K562 (cell line): Measurements from ENCODE around the gene SLC27A2. TPM values are rescaled to one million over a fixed set of nuclear protein-coding genes. Genes with fewer than 3 reads are reported as not detected.
A peak's percentile ranks its signal among the peaks of the same experiment; 100 is the strongest.

Source experiments
- CAMTA2 ChIP-seq: fragments of 250-450 bp; sonication (Bioruptor Pico); conservative IDR thresholded peaks from 2 replicates; pipeline ENCODE4 v1.5.1; 2022
- EGR1 ChIP-seq: fragments of 450-650 bp; conservative IDR thresholded peaks from 2 replicates; pipeline ENCODE4 v1.6.1; 2017; ENCODE audit warnings: mild to moderate bottlenecking
- HMGXB4 ChIP-seq: sonication (generic); formaldehyde crosslinking; IDR thresholded peaks from 2 replicates; pipeline ENCODE4 v1.8.1; 2023; ENCODE audit warnings: mild to moderate bottlenecking, missing genetic modification reagents
- NR2C1 ChIP-seq, 2 experiments: fragments of 450-650 bp; IDR thresholded peaks; 2 replicates each; pipeline ENCODE4 v1.6.1; 2017; ENCODE audit warnings: mild to moderate bottlenecking in 2 of 2, antibody characterized with exemption in 1 of 2, inconsistent platforms in 1 of 2, missing compliant biosample characterization in 1 of 2, missing genetic modification characterization in 1 of 2
- RNF2 ChIP-seq: sonication (generic); IDR thresholded peaks from 2 replicates; pipeline ENCODE4 v1.6.1; 2016
- ZNF395 ChIP-seq: fragments of 200-800 bp; sonication (Bioruptor generic); IDR thresholded peaks from 2 replicates; pipeline ENCODE4 v1.6.1; 2017; ENCODE audit warnings: missing genetic modification characterization, missing compliant biosample characterization
- polyA plus RNA-seq, 8 experiments: library from polyadenylated mRNA; depleted of rRNA in 4 of 8; stranded (reverse) in 5 of 8; unstranded in 3 of 8; fragments of >200 nt; fragmentation: Nextera tagmentation in 2 of 8; fragmentation: Illumina TruSeq in 1 of 8; extraction: Ambion mirVana in 2 of 8; extraction: Trizol in 1 of 8; gene quantifications; 2 replicates each; pipeline versions ENCODE4 v1.2.1 to v1.2.3, GENCODE V29; 2011 to 2014; ENCODE audit warnings: inconsistent platforms in 1 of 8, missing spikeins in 1 of 8
- total RNA-seq, 7 experiments: library from RNA; depleted of rRNA in 6 of 7; stranded (reverse); fragments of >200 nt in 6 of 7; fragmentation: Illumina TruSeq in 2 of 7; extraction: Trizol in 2 of 7; gene quantifications; 2 replicates each; pipeline versions ENCODE4 v1.2.1 to v1.2.3, GENCODE V29; 2011 to 2021; ENCODE audit warnings: low replicate concordance in 1 of 7
- TF ChIP-seq, protein P1 (sequence below): fragments of 200-600 bp; sonication (generic); IDR thresholded peaks from one replicate; pipeline ENCODE4 v1.6.1; 2012; ENCODE audit warnings: mild to moderate bottlenecking, low read depth, low read length, inconsistent platforms
- TF ChIP-seq, protein P2 (sequence below): fragments of 450-650 bp; IDR thresholded peaks from one replicate; pipeline ENCODE4 v1.6.1; 2018; ENCODE audit warnings: mild to moderate bottlenecking, moderate library complexity; ENCODE audit not compliant: partially characterized antibody
- TF ChIP-seq, protein P3 (sequence below): IDR thresholded peaks from 2 replicates; pipeline ENCODE4 v1.6.1; 2014; ENCODE audit warnings: antibody characterized with exemption

The SLC27A2 gene
- total and polyA plus RNA-seq, 9 of the 15 experiments (the other 6 are each of a cell fraction or from before 2014, with no cell fraction given): 4.9 to 38.0 (median 22.7) TPM

DNA sequence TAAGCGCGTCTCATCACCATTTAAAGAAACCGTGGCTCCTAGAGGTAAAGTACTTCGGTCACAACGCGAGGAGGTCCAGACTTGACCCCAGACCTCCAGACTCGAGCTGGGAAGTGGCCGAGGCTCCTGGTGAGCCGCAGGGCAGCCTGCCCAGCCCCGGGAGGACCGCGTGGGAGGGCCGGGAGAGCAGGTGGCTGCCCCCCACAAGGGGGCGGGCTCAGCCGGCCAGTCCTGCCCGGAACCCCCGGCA is at the start of gene SLC27A2 (continued):
- TF ChIP-seq, protein P1, sequence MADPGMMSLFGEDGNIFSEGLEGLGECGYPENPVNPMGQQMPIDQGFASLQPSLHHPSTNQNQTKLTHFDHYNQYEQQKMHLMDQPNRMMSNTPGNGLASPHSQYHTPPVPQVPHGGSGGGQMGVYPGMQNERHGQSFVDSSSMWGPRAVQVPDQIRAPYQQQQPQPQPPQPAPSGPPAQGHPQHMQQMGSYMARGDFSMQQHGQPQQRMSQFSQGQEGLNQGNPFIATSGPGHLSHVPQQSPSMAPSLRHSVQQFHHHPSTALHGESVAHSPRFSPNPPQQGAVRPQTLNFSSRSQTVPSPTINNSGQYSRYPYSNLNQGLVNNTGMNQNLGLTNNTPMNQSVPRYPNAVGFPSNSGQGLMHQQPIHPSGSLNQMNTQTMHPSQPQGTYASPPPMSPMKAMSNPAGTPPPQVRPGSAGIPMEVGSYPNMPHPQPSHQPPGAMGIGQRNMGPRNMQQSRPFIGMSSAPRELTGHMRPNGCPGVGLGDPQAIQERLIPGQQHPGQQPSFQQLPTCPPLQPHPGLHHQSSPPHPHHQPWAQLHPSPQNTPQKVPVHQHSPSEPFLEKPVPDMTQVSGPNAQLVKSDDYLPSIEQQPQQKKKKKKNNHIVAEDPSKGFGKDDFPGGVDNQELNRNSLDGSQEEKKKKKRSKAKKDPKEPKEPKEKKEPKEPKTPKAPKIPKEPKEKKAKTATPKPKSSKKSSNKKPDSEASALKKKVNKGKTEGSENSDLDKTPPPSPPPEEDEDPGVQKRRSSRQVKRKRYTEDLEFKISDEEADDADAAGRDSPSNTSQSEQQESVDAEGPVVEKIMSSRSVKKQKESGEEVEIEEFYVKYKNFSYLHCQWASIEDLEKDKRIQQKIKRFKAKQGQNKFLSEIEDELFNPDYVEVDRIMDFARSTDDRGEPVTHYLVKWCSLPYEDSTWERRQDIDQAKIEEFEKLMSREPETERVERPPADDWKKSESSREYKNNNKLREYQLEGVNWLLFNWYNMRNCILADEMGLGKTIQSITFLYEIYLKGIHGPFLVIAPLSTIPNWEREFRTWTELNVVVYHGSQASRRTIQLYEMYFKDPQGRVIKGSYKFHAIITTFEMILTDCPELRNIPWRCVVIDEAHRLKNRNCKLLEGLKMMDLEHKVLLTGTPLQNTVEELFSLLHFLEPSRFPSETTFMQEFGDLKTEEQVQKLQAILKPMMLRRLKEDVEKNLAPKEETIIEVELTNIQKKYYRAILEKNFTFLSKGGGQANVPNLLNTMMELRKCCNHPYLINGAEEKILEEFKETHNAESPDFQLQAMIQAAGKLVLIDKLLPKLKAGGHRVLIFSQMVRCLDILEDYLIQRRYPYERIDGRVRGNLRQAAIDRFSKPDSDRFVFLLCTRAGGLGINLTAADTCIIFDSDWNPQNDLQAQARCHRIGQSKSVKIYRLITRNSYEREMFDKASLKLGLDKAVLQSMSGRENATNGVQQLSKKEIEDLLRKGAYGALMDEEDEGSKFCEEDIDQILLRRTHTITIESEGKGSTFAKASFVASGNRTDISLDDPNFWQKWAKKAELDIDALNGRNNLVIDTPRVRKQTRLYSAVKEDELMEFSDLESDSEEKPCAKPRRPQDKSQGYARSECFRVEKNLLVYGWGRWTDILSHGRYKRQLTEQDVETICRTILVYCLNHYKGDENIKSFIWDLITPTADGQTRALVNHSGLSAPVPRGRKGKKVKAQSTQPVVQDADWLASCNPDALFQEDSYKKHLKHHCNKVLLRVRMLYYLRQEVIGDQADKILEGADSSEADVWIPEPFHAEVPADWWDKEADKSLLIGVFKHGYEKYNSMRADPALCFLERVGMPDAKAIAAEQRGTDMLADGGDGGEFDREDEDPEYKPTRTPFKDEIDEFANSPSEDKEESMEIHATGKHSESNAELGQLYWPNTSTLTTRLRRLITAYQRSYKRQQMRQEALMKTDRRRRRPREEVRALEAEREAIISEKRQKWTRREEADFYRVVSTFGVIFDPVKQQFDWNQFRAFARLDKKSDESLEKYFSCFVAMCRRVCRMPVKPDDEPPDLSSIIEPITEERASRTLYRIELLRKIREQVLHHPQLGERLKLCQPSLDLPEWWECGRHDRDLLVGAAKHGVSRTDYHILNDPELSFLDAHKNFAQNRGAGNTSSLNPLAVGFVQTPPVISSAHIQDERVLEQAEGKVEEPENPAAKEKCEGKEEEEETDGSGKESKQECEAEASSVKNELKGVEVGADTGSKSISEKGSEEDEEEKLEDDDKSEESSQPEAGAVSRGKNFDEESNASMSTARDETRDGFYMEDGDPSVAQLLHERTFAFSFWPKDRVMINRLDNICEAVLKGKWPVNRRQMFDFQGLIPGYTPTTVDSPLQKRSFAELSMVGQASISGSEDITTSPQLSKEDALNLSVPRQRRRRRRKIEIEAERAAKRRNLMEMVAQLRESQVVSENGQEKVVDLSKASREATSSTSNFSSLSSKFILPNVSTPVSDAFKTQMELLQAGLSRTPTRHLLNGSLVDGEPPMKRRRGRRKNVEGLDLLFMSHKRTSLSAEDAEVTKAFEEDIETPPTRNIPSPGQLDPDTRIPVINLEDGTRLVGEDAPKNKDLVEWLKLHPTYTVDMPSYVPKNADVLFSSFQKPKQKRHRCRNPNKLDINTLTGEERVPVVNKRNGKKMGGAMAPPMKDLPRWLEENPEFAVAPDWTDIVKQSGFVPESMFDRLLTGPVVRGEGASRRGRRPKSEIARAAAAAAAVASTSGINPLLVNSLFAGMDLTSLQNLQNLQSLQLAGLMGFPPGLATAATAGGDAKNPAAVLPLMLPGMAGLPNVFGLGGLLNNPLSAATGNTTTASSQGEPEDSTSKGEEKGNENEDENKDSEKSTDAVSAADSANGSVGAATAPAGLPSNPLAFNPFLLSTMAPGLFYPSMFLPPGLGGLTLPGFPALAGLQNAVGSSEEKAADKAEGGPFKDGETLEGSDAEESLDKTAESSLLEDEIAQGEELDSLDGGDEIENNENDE: no peak
- no peak for TF ChIP-seq CAMTA2 (CRISPR knock-in tag)
- no peak for TF ChIP-seq NR2C1 (IDR thresholded peaks at IDR 0.05)
- TF ChIP-seq NR2C1 (tag; IDR thresholded peaks at IDR 0.05): no peak
- TF ChIP-seq HMGXB4 (CRISPR knock-in tag): 0 out of 2 replicates have a peak, but pooled peaks have one; percentile 60
- TF ChIP-seq EGR1: peak; percentile 86
- TF ChIP-seq RNF2: no peak; the same call in 1 of the 2 replicates
- TF ChIP-seq, protein P2, sequence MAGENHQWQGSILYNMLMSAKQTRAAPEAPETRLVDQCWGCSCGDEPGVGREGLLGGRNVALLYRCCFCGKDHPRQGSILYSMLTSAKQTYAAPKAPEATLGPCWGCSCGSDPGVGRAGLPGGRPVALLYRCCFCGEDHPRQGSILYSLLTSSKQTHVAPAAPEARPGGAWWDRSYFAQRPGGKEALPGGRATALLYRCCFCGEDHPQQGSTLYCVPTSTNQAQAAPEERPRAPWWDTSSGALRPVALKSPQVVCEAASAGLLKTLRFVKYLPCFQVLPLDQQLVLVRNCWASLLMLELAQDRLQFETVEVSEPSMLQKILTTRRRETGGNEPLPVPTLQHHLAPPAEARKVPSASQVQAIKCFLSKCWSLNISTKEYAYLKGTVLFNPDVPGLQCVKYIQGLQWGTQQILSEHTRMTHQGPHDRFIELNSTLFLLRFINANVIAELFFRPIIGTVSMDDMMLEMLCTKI: no peak
- TF ChIP-seq ZNF395 (CRISPR knock-in tag): no peak
- TF ChIP-seq, protein P3, sequence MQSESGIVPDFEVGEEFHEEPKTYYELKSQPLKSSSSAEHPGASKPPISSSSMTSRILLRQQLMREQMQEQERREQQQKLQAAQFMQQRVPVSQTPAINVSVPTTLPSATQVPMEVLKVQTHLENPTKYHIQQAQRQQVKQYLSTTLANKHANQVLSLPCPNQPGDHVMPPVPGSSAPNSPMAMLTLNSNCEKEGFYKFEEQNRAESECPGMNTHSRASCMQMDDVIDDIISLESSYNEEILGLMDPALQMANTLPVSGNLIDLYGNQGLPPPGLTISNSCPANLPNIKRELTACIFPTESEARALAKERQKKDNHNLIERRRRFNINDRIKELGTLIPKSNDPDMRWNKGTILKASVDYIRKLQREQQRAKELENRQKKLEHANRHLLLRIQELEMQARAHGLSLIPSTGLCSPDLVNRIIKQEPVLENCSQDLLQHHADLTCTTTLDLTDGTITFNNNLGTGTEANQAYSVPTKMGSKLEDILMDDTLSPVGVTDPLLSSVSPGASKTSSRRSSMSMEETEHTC: no peak
